ENCODE data around the gene ST6GALNAC3.

The ST6GALNAC3 gene

DNA sequence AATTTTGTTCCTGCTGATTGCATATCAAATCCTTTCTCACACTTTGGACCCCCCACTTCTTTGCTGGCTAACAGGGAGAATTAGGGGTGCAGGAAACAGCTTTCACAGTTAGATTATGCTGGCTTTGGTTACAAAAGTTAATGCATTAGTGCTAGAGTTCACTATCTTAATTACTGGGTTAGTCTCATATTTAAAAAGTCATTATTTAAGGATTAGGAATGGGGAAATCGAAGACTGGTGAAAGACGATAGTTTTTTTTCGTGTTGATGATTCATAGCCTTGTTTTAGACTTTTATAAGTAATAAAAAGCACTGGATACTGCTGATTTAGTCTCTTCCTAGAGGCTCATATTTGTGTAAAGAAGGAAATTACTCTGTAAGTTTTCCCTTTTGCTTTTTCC is 11.6 kb downstream of the ST6GALNAC3 start (continued):
- TF ChIP-seq MYNN (tag by site-specific recombination; IDR thresholded peaks at IDR 0.05; ENCODE audit: borderline replicate concordance) (no peak), ZNF623 (tag by site-specific recombination; IDR thresholded peaks at IDR 0.05) (no peak), ZEB2 (tag by site-specific recombination; IDR thresholded peaks at IDR 0.05) (0 out of 2 replicates have a peak, but pooled peaks have one; percentile 23)
- TF ChIP-seq, protein P1, sequence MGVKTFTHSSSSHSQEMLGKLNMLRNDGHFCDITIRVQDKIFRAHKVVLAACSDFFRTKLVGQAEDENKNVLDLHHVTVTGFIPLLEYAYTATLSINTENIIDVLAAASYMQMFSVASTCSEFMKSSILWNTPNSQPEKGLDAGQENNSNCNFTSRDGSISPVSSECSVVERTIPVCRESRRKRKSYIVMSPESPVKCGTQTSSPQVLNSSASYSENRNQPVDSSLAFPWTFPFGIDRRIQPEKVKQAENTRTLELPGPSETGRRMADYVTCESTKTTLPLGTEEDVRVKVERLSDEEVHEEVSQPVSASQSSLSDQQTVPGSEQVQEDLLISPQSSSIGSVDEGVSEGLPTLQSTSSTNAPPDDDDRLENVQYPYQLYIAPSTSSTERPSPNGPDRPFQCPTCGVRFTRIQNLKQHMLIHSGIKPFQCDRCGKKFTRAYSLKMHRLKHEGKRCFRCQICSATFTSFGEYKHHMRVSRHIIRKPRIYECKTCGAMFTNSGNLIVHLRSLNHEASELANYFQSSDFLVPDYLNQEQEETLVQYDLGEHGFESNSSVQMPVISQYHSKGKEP (tag by site-specific recombination; IDR thresholded peaks at IDR 0.05): 0 out of 2 replicates have a peak, but pooled peaks have one; percentile 5

DNA sequence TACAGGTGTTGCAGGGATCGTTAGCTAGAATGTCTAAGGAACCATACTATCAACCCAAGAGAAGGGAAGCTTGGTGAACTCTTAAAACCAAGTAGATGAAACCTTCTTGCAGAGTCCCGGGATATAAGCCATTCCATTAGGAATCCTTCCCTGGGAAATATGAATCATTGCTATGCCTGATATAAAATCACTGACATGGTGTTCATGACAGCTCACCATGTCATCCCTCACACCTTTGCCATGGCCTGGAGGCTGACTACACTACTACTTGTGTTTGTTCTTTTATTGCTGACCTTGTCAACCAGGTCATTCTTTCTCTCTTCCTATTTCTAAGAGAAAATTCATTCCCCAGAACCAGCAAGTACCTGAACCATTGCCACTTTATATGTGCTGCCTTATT is 12.1 kb downstream of the ST6GALNAC3 start:
- CTCF ChIA-PET: interaction anchor here (0.6 kb wide), 2 partner anchors 68 to 333 kb away, joined by 3 to 4 read pairs; no protein-coding TSS in a partner anchor
- TF ChIP-seq ZBTB20 (tag by site-specific recombination; IDR thresholded peaks at IDR 0.05) (peak; percentile 15; the same call in 1 of the 2 replicates), ZNF423 (tag by site-specific recombination; IDR thresholded peaks at IDR 0.05) (no peak)
- POLR2A ChIA-PET: no interaction called here

DNA sequence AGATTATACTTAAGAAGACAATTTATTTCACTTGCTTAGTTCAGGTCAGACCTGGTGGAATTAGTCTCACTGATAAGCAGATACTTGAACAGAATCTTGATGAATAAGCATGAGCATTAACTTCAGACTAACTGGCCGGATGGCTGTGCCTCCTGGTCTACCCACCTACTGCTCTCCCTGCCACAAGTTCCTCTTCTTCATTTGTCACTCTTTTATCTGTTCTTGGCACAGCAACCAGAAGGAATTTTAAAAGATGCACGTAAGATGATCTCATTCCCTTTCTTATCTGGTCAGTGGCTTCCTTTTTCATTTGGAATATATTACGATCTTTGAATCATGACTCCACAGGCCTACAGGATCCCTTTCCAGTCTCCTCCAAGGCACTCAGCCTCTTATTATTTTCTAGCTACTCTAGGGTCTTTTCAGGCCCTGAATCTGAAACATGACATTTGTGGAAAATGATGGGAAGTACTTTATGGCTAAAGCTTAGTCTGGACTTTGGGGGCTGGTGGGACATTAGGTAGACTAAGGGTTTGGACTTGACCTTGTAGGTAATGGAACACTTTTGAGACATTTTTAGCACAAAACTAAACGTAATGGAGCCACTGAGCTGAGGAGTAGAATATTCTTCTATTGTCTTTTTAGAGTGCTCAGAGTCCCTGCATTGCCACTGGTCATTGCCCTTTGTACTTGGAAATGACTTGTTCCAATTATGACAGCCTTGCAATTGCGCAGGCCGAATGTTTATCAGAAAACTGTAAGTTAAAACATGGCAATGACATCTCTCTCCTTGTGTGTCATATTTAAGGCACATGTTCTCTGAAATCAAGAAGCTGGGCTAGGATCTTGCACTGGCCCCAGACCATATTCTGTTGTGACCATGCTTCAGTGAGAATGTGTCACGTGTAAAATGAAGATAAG is 16.0 kb downstream of the ST6GALNAC3 start:
- ChIA-PET CTCF (interaction anchor here (0.5 to 1.2 kb wide), 3 partner anchors 10 to 196 kb away, joined by 3 to 11 read pairs (median 4); no protein-coding TSS in a partner anchor), POLR2A (no interaction called here)
- Histone ChIP-seq H3K4me3 (ENCODE audit: low read depth, low read length) (no peak overlapping the region), H3K9me3 (ENCODE audit: control insufficient read depth, insufficient read depth, low read depth, low read length) (no peaks in the 10 kb centered on the region), H3K27ac (ENCODE audit: extremely low read depth, low read depth, low read length) (no peak overlapping the region), H3K4me1 (ENCODE audit: control insufficient read depth, insufficient read depth, low read length) (peaks cover 17% of the 10 kb centered on the region), H3K36me3 (ENCODE audit: control insufficient read depth in 2 of 2, insufficient read depth in 1 of 2, low read length in 2 of 2) (no peaks in the 10 kb centered on the region)
- no peak for TF ChIP-seq ZNF660 (tag by site-specific recombination; IDR thresholded peaks at IDR 0.05)
- 0 out of 2 replicates have a peak, but pooled peaks have one; percentile 28 for TF ChIP-seq ZXDB (tag by site-specific recombination; IDR thresholded peaks at IDR 0.05)
- TF ChIP-seq, protein P2, sequence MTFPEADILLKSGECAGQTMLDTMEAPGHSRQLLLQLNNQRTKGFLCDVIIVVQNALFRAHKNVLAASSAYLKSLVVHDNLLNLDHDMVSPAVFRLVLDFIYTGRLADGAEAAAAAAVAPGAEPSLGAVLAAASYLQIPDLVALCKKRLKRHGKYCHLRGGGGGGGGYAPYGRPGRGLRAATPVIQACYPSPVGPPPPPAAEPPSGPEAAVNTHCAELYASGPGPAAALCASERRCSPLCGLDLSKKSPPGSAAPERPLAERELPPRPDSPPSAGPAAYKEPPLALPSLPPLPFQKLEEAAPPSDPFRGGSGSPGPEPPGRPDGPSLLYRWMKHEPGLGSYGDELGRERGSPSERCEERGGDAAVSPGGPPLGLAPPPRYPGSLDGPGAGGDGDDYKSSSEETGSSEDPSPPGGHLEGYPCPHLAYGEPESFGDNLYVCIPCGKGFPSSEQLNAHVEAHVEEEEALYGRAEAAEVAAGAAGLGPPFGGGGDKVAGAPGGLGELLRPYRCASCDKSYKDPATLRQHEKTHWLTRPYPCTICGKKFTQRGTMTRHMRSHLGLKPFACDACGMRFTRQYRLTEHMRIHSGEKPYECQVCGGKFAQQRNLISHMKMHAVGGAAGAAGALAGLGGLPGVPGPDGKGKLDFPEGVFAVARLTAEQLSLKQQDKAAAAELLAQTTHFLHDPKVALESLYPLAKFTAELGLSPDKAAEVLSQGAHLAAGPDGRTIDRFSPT (tag by site-specific recombination; IDR thresholded peaks at IDR 0.05): 0 out of 2 replicates have a peak, but pooled peaks have one; percentile 36
- TF ChIP-seq ZNF341 (tag by site-specific recombination; IDR thresholded peaks at IDR 0.05; ENCODE audit: low read depth): peak; percentile 41; the same call in 1 of the 2 replicates
- TF ChIP-seq, protein P3, sequence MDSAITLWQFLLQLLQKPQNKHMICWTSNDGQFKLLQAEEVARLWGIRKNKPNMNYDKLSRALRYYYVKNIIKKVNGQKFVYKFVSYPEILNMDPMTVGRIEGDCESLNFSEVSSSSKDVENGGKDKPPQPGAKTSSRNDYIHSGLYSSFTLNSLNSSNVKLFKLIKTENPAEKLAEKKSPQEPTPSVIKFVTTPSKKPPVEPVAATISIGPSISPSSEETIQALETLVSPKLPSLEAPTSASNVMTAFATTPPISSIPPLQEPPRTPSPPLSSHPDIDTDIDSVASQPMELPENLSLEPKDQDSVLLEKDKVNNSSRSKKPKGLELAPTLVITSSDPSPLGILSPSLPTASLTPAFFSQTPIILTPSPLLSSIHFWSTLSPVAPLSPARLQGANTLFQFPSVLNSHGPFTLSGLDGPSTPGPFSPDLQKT (IDR thresholded peaks at IDR 0.05; ENCODE audit: borderline replicate concordance, low read depth, low read length): no peak
- no peak for TF ChIP-seq PRDM1 (tag by site-specific recombination; IDR thresholded peaks at IDR 0.05)

More for the DNA sequence above, 12.1 kb downstream of the ST6GALNAC3 start:
- H3K36me3 ChIP-seq (ENCODE audit: control insufficient read depth in 2 of 2, insufficient read depth in 1 of 2, low read length in 2 of 2): no peaks in the 10 kb centered on the region
- H3K27ac ChIP-seq (ENCODE audit: extremely low read depth, low read depth, low read length): no peak overlapping the region
- H3K9me3 ChIP-seq (ENCODE audit: control insufficient read depth, insufficient read depth, low read depth, low read length): no peaks in the 10 kb centered on the region
- no peak overlapping the region for H3K4me3 ChIP-seq (ENCODE audit: low read depth, low read length)
- peaks cover 25% of the 10 kb centered on the region for H3K4me1 ChIP-seq (ENCODE audit: control insufficient read depth, insufficient read depth, low read length)

DNA sequence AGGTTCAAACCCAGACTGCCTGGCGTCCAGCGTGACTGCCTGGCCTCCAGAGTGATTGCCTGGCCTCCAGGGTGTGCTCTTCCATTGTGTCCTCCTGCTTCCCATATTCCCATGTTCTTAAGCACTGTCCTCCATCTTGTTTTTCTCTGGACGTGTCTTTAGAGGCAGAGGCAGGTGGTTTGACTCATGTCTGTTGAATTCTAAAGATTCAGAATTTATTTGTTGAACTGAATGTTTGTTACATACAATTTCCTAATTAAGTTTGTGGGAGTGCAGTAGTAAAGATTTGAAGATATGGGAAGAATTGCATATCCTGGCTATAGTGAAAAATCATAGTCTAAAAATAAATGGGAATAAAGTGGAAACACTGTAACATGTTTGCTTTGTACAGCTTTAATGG is 18.3 kb downstream of the ST6GALNAC3 start:
- TF ChIP-seq ZNF585B (tag by site-specific recombination; IDR thresholded peaks at IDR 0.05) (peak; percentile 42), ZNF211 (tag by site-specific recombination; IDR thresholded peaks at IDR 0.05; ENCODE audit: low read depth) (no peak)
- ChIA-PET POLR2A (no interaction called here), CTCF (interaction anchor here (0.6 kb wide), 2 partner anchors 81 to 107 kb away, joined by 3 read pairs; no protein-coding TSS in a partner anchor)

More for the DNA sequence above, 18.3 kb downstream of the ST6GALNAC3 start:
- H3K27ac ChIP-seq (ENCODE audit: extremely low read depth, low read depth, low read length): no peak overlapping the region
- H3K4me3 ChIP-seq (ENCODE audit: low read depth, low read length): no peak overlapping the region
- no peaks in the 10 kb centered on the region for H3K36me3 ChIP-seq (ENCODE audit: control insufficient read depth in 2 of 2, insufficient read depth in 1 of 2, low read length in 2 of 2)
- H3K4me1 ChIP-seq (ENCODE audit: control insufficient read depth, insufficient read depth, low read length): no peaks in the 10 kb centered on the region
- no peaks in the 10 kb centered on the region for H3K9me3 ChIP-seq (ENCODE audit: control insufficient read depth, insufficient read depth, low read depth, low read length)

Data from HEK293 (cell line).